HG03575 (cell line): ENCODE results near the gene HOXA11.

Source experiments
- ATAC-seq: cut with Tn5 transposase; IDR thresholded peaks from one replicate; pipeline ENCODE4 v1.9.1; 2021; ENCODE audit not compliant: unreplicated experiment, insufficient number of reproducible peaks, low FRiP score; ENCODE audit errors: extremely low read depth

HOXA11 gene

GRCh38 chr7:27142580-27143022 lies 42.4 kb downstream of the HOXA11 start:
- no peak for ATAC-seq

- no peak for ATAC-seq
These were observed 43.0 kb downstream of the HOXA11 start for GRCh38 chr7:27141923-27142579.

DNA sequence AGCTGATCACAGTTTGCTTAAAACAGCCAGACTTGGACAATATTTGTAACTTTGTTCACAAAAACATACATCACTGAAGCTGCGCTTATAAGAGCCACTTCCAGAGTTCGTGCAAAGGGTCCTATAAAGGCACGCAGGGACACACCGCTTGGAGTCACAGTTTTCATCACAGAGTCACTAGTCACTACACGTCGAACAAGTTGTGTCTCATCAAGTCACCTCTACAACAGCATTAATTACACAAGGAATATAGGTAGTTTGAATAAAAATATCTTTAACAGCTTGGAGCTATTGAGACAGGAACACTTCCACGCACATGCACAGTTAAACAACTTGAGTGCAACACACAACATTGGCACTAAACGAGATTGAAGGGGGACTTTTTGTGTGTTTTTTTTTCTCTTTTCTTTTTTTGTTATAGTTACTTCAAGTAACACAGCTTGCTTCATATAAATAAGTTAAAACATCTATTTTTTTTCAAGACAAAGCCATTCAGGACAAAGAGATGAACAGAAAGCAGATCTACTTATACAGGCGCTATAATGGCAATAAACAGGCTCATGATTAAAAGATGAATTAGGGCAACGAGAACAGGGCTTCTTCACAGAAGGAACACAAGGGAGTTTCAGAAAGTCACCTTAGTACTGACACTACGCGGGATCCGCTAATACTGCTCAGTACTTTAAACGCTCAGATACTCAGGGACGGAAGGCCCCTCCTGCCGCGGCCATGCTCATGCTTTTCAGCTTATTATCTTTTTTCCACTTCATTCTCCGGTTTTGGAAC lies 43.7 kb downstream of the HOXA11 start:
- ATAC-seq, result no peak

- ATAC-seq, result no peak
These were observed 44.7 kb downstream of the HOXA11 start for GRCh38 chr7:27140126-27140857.

GRCh38 chr7:27139334-27140125 lies 45.5 kb downstream of the HOXA11 start:
- no peak for ATAC-seq

GRCh38 chr7:27138985-27139333 lies 46.1 kb downstream of the HOXA11 start:
- no peak for ATAC-seq

DNA sequence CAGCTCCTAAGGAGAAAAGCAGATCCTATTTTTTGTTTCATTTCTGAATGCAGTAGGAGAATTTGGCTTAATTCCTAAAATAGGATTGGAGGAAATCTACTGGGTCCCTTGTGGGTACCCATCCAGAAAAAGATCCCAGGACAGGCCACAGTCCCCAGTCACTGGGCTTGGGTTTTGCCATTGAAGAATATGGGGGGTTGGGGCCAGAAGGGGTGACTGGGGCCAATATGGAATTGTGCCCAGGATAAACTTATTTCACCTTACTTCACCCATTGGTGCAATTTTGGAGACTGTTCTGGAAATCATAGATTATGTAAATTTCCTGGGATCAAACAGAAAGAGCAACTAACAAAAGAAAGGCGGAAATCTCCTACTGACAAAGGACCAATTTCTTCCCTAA lies 46.6 kb downstream of the HOXA11 start:
- ATAC-seq, result no peak

DNA sequence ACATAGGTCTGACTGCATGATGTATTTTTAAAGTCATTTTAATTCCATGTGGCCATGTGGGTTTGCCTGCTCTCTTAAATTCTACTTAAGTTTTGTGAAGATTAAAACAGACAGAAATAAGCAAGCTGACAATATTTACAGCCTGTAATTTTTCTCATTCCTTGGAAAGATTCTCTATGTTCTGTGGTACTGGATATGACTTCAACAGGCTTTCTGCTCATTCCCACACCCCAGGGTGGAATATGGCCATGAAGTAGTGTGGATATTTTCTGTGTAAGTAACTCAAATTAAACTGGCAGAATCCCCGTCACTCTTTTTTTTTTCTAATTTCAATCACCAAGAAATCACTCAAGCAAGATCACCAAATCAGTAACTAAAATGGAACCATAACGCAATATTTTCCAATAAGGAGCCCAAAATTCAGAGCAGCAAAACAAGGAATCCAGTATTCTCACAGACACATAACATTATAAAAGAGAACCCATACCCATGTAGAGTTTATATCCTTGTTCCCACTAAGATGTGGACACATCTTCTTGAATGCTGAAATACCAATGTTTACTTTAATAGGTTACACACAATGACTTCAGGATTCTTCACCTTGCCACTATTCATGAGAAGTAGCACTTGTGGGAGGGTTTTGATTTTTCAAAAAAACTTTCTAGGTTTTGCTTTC lies 47.3 kb downstream of the HOXA11 start:
- ATAC-seq, result no peak

DNA sequence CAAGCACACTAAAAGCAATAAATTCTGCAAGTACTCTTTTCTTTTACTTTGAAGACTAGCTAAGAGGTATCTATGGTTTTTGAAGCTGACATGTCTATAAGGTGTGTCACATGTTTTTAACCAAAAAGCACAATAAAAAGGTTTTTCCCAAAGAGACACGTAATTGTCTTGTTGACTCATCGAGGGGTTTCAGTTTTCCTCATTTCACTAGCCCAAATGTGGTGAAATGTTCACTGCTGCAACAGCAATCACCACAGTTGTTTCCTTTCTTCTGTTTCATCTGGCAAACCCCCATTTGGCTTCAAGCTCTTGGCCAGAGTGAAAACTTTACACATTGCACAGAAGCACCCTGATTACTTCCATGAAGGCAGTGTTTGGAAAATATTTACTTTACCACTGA lies 50.6 kb downstream of the HOXA11 start:
- no peak for ATAC-seq

DNA sequence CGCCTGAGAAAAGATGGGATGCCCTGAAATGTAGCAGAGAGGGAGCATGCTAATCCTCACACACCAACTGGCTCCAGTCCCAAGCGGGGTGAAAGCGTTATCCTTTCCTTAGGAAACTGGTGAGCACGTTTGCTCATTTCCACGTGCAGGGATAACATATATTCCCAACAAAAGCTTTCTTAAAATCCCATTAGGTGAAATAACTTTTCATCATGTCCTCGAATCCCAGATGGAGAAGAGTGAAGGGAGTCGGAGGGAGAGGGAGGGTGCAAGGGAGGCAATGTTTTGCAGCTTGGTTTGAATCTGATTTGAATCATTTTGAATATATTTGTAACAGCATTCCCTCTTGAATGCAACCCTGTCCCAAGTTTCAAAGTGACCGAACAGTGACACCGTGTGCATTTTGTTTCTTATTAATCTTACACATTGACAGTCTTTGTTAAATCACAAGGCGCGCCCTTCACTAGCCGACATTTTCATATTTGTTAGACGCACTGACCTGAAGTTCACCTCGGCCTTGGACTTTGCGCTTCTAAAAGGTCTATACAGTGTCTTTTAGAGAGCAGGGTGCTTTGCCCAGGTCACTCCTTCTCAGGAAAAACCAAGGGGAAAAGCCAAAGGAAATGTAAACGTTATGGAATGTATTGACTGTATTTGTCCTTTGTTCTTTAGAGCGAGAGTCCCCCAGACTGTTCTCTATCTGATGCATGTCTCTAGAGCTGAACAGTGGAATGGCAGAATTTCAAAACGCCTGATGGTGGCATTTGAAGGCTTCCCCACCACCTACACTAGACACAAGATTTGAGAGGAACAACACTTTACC lies 51.4 kb downstream of the HOXA11 start:
- ATAC-seq, result no peak

DNA sequence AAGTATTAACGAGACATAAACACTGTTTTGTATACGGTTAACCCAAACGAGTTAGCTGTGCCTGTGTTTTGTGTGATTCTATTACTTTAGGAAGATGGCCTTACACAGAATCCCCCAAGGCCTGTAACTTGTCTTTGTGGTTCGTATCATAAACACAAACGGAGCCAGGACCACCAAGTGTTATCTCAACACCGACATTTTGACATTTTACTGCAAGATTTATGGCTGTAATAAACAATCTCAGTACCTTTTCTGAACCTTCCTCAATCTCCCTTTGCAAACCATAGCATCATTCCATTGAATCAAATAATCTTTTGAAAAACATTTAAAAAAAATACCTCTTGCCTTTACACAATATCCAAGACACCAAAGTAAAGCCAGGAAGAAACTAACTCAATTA lies 52.1 kb downstream of the HOXA11 start:
- no peak for ATAC-seq

DNA sequence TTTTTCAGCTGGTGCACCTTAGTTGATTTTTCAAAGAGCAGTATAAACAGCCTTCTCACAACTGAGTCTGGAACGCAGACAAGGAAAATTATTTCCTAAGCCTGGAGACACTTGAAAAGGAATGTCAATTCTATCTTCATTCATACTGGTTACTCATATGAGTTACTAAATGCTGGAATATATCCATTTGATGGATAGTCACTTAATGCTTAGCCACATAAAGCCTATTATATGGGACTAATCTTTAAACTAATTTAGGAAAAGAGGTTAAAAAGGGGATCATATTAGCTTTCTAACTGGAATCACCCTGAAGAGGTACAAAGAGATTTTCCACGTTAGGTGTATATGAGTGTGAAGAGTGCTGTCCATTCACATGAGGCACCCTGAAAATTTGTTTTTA lies 52.8 kb downstream of the HOXA11 start:
- no peak for ATAC-seq

DNA sequence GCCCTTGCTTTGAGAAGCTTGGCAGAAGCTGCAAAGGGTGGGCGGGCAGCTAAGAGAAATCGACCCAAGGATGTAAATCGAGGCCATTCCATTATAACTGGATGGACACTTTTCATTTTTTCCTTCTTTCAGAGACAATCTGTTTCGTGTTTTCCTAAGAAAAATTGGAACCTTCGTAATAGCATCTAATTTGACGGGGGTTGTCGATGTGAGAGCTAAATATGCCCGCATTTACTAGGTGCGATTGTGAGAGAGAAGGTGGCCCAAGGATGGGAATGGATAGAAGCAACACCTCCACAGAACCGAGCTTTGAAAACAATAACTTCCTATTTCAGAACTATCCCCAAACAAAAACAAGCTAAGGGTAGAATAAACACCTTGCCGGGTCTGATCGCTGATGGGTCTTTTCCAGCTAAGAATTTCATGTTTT lies 53.6 kb downstream of the HOXA11 start:
- ATAC-seq, result no peak
